Ishikawa (cell line): Measurements from ENCODE around the gene KRTAP10-10.
"Not testable (repeated sequence)": the region's sequence is repeated elsewhere in the genome, so short reads cannot be mapped to it uniquely, and the experiment has no call there.

Experiments used
- CEBPB ChIP-seq: IDR thresholded peaks from 2 replicates; pipeline ENCODE4 v1.6.1; 2012
- TAF1 ChIP-seq: IDR thresholded peaks from 2 replicates; pipeline ENCODE4 v1.6.1; 2012; ENCODE audit warnings: low read depth, mild to moderate bottlenecking
- YY1 ChIP-seq: IDR thresholded peaks from 2 replicates; pipeline ENCODE4 v1.6.1; 2012; ENCODE audit warnings: low read depth
- ZBTB7A ChIP-seq: IDR thresholded peaks from 2 replicates; pipeline ENCODE4 v1.6.1; 2012; ENCODE audit warnings: low read depth
- TF ChIP-seq, protein P1 (sequence below): IDR thresholded peaks from 2 replicates; pipeline ENCODE4 v1.6.1; 2012
- TF ChIP-seq, protein P2 (sequence below): IDR thresholded peaks from 2 replicates; pipeline ENCODE4 v1.6.1; 2012; ENCODE audit warnings: low read depth, mild to moderate bottlenecking

DNA sequence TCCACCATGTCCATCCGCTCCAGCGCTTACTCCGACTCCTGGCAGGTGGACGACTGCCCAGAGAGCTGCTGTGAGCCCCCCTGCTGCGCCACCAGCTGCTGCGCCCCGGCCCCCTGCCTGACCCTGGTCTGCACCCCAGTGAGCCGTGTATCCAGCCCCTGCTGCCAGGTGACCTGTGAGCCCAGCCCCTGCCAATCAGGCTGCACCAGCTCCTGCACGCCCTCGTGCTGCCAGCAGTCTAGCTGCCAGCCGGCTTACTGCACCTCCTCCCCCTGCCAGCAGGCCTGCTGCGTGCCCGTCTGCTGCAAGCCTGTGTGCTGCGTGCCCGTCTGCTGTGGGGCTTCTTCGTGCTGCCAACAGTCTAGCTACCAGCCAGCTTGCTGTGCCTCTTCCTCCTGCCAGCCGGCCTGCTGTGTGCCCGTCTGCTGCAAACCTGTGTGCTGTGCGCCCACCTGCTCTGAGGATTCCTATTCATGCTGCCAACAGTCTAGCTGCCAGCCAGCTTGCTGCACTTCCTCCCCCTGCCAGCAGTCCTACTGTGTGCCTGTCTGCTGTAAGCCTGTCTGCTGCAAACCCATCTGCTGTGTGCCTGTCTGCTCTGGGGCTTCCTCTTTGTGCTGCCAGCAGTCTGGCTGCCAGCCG is 9.9 kb upstream of the KRTAP10-10 start:
- TF ChIP-seq, protein P1, sequence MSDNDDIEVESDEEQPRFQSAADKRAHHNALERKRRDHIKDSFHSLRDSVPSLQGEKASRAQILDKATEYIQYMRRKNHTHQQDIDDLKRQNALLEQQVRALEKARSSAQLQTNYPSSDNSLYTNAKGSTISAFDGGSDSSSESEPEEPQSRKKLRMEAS, result not testable (repeated sequence)
- TF ChIP-seq ZBTB7A, TAF1, CEBPB, YY1: not testable (repeated sequence)
- TF ChIP-seq, protein P2, sequence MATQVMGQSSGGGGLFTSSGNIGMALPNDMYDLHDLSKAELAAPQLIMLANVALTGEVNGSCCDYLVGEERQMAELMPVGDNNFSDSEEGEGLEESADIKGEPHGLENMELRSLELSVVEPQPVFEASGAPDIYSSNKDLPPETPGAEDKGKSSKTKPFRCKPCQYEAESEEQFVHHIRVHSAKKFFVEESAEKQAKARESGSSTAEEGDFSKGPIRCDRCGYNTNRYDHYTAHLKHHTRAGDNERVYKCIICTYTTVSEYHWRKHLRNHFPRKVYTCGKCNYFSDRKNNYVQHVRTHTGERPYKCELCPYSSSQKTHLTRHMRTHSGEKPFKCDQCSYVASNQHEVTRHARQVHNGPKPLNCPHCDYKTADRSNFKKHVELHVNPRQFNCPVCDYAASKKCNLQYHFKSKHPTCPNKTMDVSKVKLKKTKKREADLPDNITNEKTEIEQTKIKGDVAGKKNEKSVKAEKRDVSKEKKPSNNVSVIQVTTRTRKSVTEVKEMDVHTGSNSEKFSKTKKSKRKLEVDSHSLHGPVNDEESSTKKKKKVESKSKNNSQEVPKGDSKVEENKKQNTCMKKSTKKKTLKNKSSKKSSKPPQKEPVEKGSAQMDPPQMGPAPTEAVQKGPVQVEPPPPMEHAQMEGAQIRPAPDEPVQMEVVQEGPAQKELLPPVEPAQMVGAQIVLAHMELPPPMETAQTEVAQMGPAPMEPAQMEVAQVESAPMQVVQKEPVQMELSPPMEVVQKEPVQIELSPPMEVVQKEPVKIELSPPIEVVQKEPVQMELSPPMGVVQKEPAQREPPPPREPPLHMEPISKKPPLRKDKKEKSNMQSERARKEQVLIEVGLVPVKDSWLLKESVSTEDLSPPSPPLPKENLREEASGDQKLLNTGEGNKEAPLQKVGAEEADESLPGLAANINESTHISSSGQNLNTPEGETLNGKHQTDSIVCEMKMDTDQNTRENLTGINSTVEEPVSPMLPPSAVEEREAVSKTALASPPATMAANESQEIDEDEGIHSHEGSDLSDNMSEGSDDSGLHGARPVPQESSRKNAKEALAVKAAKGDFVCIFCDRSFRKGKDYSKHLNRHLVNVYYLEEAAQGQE, result not testable (repeated sequence)
